Muscle of leg (tissue), 11 donors: ENCODE results near the gene STOML1. TPM values are rescaled to one million over a fixed set of nuclear protein-coding genes. Genes with fewer than 3 reads are reported as not detected.

Experiments
- DNase-seq: peaks from one replicate; pipeline ENCODE4 v3.0.0; 2013
- H3K27ac ChIP-seq: one replicate; pipeline ENCODE4 v1.5.1; 2013; ENCODE audit warnings: mild to moderate bottlenecking, low read length, control low read depth
- H3K27me3 ChIP-seq: one replicate; pipeline ENCODE4 v1.6.1; 2013; ENCODE audit warnings: low read length; ENCODE audit not compliant: control insufficient read depth, insufficient read depth
- H3K36me3 ChIP-seq: one replicate; pipeline ENCODE4 v1.6.1; 2013; ENCODE audit warnings: low read length; ENCODE audit not compliant: control insufficient read depth, insufficient read depth
- H3K4me1 ChIP-seq: one replicate; pipeline ENCODE4 v1.6.1; 2013; ENCODE audit warnings: low read length; ENCODE audit not compliant: control insufficient read depth, insufficient read depth
- H3K4me3 ChIP-seq: one replicate; pipeline ENCODE4 v1.5.1; 2013; ENCODE audit warnings: low read length, control low read depth
- H3K9me3 ChIP-seq: replicated peaks from 2 replicates; pipeline ENCODE4 v1.6.1; 2013; ENCODE audit warnings: low read depth, low read length; ENCODE audit not compliant: control insufficient read depth
- WGBS: methylation state at CpG from one replicate; pipeline ENCODE4 v1.1.5; 2013; ENCODE audit warnings: missing lambda C conversion rate; ENCODE audit not compliant: insufficient coverage; 5-methylcytosine and 5-hydroxymethylcytosine counted together
- polyA plus RNA-seq, 8 donors: library from polyadenylated mRNA; unstranded; fragments of 120-200 nt; gene quantifications; one replicate each; pipeline versions ENCODE4 v1.2.1 to v1.2.3, GENCODE V29; 2013; ENCODE audit warnings: inconsistent platforms in 1 of 8, low replicate concordance in 1 of 8; ENCODE audit not compliant: insufficient read length in 8 of 8, insufficient read depth in 1 of 8
- total RNA-seq: library from RNA; stranded (reverse); fragments of 120-200 nt; gene quantifications from one replicate; pipeline ENCODE4 v1.2.4, GENCODE V29; 2013

The STOML1 gene
- total and polyA plus RNA-seq, 9 donors, result 21.0 to 40.2 (median 34.4) TPM

GRCh38 chr15:73954188-73955145 is 37.6 kb downstream of the STOML1 start:
- Histone ChIP-seq H3K9me3 (no peaks in the 10 kb centered on the region), H3K27ac (no peak overlapping the region), H3K4me3 (no peak overlapping the region), H3K27me3 (no peaks in the 10 kb centered on the region), H3K4me1 (peaks cover 43% of the 10 kb centered on the region), H3K36me3 (peaks cover 3% of the 10 kb centered on the region)
- 82% methylated on average over 18 of the region's 27 CpGs for WGBS
- DNase-seq, result no peak

DNA sequence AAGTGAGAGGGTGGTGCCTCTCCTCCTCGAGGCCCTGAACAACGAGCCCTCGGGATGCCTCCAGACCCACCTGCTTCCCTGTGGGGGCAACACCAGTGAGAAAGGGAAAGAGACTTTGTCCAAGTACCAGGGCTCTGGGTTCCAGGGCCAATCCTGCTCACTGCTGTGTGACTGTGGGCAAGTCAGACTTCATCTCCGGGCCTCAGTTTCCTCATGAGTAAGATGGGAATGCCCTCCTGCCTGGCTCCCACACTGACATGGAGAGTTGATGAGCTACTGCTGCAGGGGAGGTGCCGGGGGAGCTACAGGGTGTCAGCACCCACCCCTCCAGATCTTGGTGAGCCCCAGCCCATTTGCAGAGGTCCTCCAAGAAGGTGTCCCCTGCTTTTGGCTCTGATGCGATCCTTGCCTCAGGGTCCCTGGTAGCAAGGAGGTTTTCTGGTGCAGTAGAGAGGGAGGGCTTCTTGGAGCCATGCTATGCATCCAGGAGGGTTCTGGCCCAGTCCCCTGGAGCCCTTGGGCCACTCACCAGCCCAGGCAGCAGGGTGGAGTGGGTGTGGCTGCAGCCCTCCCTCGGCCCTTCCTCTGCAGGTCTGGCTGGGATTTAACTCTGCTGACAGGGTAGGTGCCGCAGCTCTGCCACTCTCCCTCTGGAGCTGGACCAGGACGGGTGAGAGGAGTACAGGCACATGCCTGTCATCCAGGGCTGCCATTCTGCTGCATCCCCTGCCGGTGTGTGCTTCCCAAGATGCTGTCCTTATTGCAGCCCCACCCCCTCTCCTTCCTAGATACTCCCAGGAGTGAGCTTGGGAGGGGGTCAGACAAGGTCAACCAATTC is 39.0 kb downstream of the STOML1 start:
- no peak for DNase-seq
- Histone ChIP-seq H3K4me1 (peaks cover 38% of the 10 kb centered on the region), H3K27me3 (no peaks in the 10 kb centered on the region), H3K9me3 (no peaks in the 10 kb centered on the region), H3K4me3 (no peak overlapping the region), H3K36me3 (peaks cover 5% of the 10 kb centered on the region), H3K27ac (no peak overlapping the region)
- WGBS, result 68% methylated on average over 6 of the region's 10 CpGs

DNA sequence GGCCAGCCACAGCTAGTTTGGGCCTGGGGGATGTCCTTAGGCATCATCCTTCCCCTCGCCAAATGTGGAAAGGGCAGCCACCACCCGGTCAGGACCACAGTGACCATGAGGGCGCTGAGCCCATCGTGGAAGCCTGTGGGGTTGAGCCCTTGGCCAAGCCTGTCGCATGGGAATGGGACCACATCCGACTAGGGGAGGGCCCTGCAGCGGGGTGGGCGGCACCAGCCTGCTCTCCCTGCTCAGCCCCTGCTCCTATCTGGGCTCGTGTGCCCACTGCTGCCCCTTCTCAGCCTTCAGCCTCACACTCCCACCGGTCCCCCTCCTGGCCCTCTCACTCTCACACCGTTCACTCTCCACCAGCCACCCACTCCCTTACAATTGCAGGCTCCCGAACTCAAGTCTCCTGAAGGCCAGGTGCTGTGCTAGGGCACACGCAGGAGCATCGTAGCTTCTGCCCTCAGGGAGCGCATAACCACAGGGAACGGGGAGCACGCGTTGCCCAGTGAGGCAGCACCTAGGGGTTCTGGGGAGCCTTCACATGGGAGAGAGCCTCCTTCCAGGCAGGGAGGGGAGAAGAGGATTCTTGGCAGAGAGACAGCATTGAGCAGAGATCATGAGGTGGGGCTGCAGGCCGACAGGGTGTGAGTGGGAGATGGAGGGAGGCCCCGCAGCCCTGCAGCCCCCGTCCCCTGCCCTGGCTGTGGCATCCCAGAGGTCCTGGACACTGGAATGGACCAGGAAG is 39.8 kb downstream of the STOML1 start:
- H3K4me1 ChIP-seq, result peaks cover 38% of the 10 kb centered on the region

DNA sequence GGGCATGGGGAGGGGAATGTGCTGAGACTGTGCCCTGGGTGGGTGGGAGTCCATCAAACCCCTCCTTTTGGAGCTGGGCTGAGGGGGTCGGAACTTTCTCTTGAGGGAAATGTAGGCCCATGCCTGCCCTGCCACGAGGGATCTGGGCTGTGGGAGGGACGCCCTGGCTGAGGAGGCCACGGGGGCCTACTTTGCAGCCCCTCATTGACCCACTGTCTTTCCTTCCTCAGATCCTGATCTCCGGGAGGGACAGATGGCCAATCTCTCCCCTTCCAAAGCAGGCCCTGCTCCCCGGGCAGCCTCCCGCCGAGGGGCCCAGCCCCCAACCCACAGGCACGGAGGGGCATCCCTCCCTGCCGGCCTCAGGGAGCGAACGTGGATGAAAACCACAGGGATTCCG is 40.5 kb downstream of the STOML1 start:
- H3K4me1 ChIP-seq, result peaks cover 35% of the 10 kb centered on the region
- no peaks in the 10 kb centered on the region for H3K9me3 ChIP-seq
- H3K36me3 ChIP-seq, result peaks cover 17% of the 10 kb centered on the region
- DNase-seq, result no peak
- WGBS, result 31% methylated on average over 2 of the region's 13 CpGs
- H3K27ac ChIP-seq, result peak overlapping the region; percentile 92
- H3K4me3 ChIP-seq, result no peak overlapping the region
- H3K27me3 ChIP-seq, result no peaks in the 10 kb centered on the region

More for the DNA sequence above, 39.8 kb downstream of the STOML1 start:
- Histone ChIP-seq H3K27me3 (no peaks in the 10 kb centered on the region), H3K9me3 (no peaks in the 10 kb centered on the region), H3K27ac (peak overlapping the region; percentile 92), H3K4me3 (no peak overlapping the region), H3K36me3 (peaks cover 9% of the 10 kb centered on the region)
- no peak for DNase-seq
- 52% methylated on average over 14 of the region's 21 CpGs for WGBS

- no peak overlapping the region for H3K4me3 ChIP-seq
- 5% methylated on average over 13 of the region's 15 CpGs for WGBS
- peaks cover 17% of the 10 kb centered on the region for H3K36me3 ChIP-seq
- peaks cover 32% of the 10 kb centered on the region for H3K4me1 ChIP-seq
- H3K9me3 ChIP-seq, result no peaks in the 10 kb centered on the region
- H3K27ac ChIP-seq, result peak overlapping the region; percentile 92
- DNase-seq, result peak; percentile 98
- H3K27me3 ChIP-seq, result no peaks in the 10 kb centered on the region
These were observed 41.1 kb downstream of the STOML1 start for GRCh38 chr15:73950831-73951561.

DNA sequence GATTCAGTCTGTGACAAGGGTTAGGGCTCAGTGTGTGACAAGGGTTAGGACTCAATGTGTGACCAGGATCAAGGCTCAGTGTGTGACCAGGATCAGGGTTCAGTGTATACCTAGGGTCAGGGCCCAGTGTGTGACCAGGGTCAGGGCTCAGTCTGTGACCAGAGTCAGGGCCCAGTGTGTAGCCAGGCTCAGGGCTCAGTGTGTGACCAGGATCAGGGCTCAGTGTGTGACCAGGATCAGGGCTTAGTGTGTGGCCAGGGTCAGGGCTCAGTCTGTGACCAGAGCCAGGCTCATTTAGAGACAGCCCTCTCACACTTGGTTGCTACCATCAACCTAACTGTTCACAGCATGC is 41.6 kb downstream of the STOML1 start:
- peaks cover 32% of the 10 kb centered on the region for H3K4me1 ChIP-seq
- H3K4me3 ChIP-seq, result no peak overlapping the region
- no peaks in the 10 kb centered on the region for H3K9me3 ChIP-seq
- peak overlapping the region; percentile 52 for H3K27ac ChIP-seq
- no peaks in the 10 kb centered on the region for H3K27me3 ChIP-seq
- DNase-seq, result no peak
- peaks cover 17% of the 10 kb centered on the region for H3K36me3 ChIP-seq

DNA sequence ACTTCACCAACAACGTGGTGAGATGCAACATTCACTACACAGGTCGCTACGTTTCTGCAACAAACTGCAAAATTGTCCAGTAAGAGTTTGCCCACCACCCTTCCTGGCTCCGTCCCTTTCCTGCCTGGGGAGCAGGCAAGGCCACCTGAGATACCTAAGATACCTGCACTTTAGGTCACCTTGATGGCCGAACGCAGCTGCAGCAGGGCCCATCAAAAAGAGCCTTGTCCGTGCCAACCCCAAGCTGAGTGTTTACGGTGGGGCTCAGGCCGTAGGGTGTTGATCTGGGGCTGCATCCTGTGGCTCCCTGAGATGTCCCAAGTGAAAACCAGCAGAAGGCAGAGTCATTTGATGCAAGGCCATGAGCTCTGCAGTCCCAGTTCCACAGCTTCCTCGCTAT is 42.6 kb downstream of the STOML1 start:
- Histone ChIP-seq H3K4me3 (no peak overlapping the region), H3K36me3 (peaks cover 17% of the 10 kb centered on the region), H3K4me1 (peaks cover 38% of the 10 kb centered on the region), H3K9me3 (no peaks in the 10 kb centered on the region), H3K27ac (no peak overlapping the region), H3K27me3 (no peaks in the 10 kb centered on the region)
- WGBS, result 85% methylated on average over 9 of the region's 10 CpGs
- no peak for DNase-seq

DNA sequence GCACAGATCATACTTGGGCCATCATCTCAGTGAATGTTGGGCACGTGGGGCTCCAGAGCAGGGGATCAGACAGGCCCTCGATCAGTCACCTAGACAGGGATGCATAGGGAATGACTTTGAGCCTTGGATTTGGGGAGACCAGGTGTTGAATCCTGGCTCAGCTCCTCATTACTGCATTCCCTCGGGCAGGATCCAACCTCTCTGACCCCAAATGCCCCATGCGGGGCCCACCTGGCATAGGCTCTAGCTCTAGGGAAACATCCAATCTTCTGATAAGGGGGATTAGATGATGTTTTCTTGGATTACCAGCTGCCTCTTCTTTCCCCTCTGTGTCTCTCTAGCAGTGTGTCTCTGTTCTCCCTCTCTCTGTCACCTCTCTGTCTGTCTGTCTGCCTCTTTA is 43.1 kb downstream of the STOML1 start:
- WGBS, result no CpG with 5 or more reads among the region's 4 CpGs
- Histone ChIP-seq H3K27me3 (no peaks in the 10 kb centered on the region), H3K9me3 (no peaks in the 10 kb centered on the region), H3K27ac (no peak overlapping the region), H3K4me1 (peaks cover 42% of the 10 kb centered on the region), H3K36me3 (peaks cover 17% of the 10 kb centered on the region), H3K4me3 (no peak overlapping the region)
- no peak for DNase-seq

DNA sequence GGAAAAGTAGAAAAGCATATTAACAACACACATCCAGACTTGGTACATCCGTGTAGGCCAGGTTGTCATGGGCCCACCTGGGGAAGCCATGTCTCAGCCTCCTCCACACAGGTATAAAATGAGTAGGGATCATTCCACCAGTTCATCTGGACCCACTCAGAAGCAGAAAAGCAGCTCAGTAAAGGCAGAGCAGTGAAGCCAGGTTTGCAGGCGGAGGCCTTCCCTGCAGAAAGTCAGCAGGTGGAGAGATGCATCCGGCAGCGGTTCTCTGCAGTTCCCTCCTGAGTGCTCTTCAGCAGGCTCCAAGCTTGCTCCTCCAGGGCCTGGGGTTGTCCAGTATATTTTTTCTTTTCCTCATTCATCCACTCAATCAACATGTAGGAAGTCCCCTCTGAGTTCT is 43.7 kb downstream of the STOML1 start:
- 81% methylated on average over 3 of the region's 4 CpGs for WGBS

More for the DNA sequence above, 43.7 kb downstream of the STOML1 start:
- H3K27me3 ChIP-seq, result no peaks in the 10 kb centered on the region
- H3K36me3 ChIP-seq, result peaks cover 17% of the 10 kb centered on the region
- no peak overlapping the region for H3K27ac ChIP-seq
- no peak overlapping the region for H3K4me3 ChIP-seq
- DNase-seq, result no peak
- no peaks in the 10 kb centered on the region for H3K9me3 ChIP-seq
- H3K4me1 ChIP-seq, result peaks cover 40% of the 10 kb centered on the region
